Sigmoid colon (tissue), 4 donors: Measurements from ENCODE around the gene WNT5A.

Source experiments
- EP300 ChIP-seq, 4 donors: sonication (generic); formaldehyde crosslinking; IDR thresholded peaks; one replicate each; pipeline ENCODE4 v1.6.1; 2017; ENCODE audit warnings: antibody characterized with exemption in 4 of 4
- POLR2A ChIP-seq, 2 donors: fragments of 450-650 bp; IDR thresholded peaks; one replicate each; pipeline ENCODE4 v1.6.1; 2016; ENCODE audit warnings: antibody characterized with exemption in 2 of 2, mild to moderate bottlenecking in 2 of 2, moderate library complexity in 2 of 2
- TF ChIP-seq, protein P1 (sequence below), 4 experiments: fragments of 450-650 bp in 3 of 4; fragments of 200-600 bp in 1 of 4; IDR thresholded peaks; one replicate each; pipeline ENCODE4 v1.5.1; 2016 to 2019; ENCODE audit warnings: antibody characterized with exemption in 4 of 4, mild to moderate bottlenecking in 3 of 4, moderate library complexity in 2 of 4

DNA sequence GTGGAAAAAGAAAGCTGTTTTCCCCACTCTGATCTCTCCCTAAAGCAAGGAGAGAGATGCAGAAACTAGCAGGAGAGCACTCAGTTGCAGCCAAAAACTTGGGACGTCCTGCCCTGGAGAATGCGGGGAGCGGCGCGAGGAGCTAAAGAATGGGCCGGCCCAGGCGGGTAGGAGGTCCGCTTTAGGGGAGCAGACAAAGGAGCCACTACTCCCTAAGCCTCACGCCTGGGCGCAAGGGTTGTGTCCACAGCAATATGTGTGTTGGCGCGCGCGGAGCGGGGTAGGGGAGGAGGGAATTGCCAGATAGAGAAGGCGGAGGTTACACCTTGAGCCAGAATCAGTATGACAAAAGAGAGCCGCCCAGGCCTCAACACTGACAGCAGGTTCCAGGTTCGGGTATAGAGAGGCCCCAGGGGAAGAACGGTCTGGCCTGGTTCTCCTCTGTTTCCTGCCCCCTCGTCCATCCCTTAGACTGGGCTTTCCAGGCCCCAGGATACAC, 2.9 kb downstream of the WNT5A start:
- TF ChIP-seq, protein P1, sequence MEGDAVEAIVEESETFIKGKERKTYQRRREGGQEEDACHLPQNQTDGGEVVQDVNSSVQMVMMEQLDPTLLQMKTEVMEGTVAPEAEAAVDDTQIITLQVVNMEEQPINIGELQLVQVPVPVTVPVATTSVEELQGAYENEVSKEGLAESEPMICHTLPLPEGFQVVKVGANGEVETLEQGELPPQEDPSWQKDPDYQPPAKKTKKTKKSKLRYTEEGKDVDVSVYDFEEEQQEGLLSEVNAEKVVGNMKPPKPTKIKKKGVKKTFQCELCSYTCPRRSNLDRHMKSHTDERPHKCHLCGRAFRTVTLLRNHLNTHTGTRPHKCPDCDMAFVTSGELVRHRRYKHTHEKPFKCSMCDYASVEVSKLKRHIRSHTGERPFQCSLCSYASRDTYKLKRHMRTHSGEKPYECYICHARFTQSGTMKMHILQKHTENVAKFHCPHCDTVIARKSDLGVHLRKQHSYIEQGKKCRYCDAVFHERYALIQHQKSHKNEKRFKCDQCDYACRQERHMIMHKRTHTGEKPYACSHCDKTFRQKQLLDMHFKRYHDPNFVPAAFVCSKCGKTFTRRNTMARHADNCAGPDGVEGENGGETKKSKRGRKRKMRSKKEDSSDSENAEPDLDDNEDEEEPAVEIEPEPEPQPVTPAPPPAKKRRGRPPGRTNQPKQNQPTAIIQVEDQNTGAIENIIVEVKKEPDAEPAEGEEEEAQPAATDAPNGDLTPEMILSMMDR (IDR thresholded peaks at IDR 0.05): no peak
- TF ChIP-seq POLR2A (IDR thresholded peaks at IDR 0.05) (no peak), EP300 (IDR thresholded peaks at IDR 0.05) (no peak)
